Measurements from ENCODE around the gene GIMAP1. TPM values are rescaled to one million over a fixed set of nuclear protein-coding genes. Genes with fewer than 3 reads are reported as not detected.
A peak's percentile ranks its signal among the peaks of the same experiment; 100 is the strongest.

GIMAP1 gene
- total RNA-seq, 2 donors from 2014 or later = 5.6 to 8.0 TPM

DNA sequence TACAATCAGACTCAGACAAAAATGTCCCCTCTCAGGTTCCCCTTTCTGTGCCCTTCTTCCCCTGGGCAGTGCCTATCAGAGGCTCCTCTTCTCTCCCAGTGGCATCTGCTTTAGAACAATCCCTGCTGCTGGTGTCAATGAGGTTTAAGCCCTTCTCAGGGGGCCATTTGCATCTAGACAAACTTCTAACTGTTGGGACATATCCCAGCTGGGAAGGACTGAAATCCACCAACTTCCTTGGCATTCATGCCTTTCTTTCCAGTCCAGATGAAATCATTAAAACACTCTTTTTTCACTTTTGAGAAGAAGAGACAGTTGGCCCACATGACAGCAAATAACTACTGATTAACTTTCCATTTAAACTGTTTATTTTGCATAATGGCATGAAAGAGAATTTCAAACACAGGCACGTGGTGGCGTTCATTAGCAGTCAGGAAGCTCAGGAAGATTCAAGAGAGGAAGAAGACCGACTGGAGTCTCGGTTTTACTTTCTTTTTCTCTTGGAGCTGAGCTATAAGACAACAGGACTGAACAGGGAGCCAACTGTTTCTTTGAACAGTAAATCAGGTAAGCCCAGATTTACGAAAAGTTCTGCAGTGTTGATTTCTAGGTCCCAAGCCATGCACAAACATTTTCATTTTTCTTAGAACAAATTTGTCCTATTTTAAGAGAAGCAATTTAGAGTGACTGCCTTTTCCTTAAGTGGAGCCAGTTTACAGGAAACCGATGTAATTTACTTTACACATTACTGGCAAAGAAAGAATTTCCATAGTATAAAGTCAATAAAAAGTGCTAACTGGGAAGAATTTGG is 31.0 kb upstream of the GIMAP1 start, which contains the start of gene GIMAP2:
Gene GIMAP2 (plus strand): TSS at position 488 of the 811 bp plus-strand sequence. CDS start 1,354 bp downstream, outside the sequence.
- Histone ChIP-seq H3K4me3 (peak within 1 kb of the TSS; percentile 44 to 49), H3K36me3 (no peaks in the 10 kb centered on the region), H3K27me3 (no peaks in the 10 kb centered on the region), H3K27ac (peak within 1 kb of the TSS; percentile 68 to 75), H3K4me1 (peaks cover 0 to 10% of the 10 kb centered on the region in 2 donors), H3K9me3 (no peaks in the 10 kb centered on the region)
- no peak for DNase-seq (ENCODE audit: low spot score)
- no peak for TF ChIP-seq CTCF (IDR thresholded peaks at IDR 0.05)

- no peak for TF ChIP-seq CTCF (IDR thresholded peaks at IDR 0.05)
- Histone ChIP-seq H3K4me3 (peak overlapping the region; percentile 44 to 49), H3K27me3 (no peaks in the 10 kb centered on the region), H3K4me1 (peaks cover 0 to 10% of the 10 kb centered on the region in 2 donors), H3K36me3 (no peaks in the 10 kb centered on the region), H3K27ac (peak overlapping the region; percentile 68 to 75), H3K9me3 (no peaks in the 10 kb centered on the region)
- DNase-seq (ENCODE audit: low spot score) = no peak
Observed at GRCh38 chr7:150686030-150686631, 30.3 kb upstream of the GIMAP1 start.

DNA sequence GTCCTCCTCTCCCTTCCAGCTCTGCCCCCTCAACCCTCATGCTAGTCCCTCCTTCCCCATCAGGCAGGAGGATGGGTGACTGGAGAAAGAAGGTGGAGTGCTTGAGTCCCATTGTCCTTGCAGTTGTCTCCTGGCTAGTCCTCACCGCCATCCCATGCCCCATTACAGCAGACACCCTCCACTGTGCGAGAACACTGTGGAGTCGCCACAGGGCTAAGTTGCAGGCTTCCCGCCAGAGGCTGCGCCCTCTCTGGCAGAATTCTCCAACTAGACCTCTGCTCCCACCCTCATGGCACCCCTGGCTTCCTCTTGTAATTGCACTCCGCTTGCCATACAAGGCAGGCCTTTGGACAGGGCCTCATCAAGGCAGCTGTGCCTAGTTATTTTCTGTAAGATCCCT is 27.8 kb upstream of the GIMAP1 start:
- Histone ChIP-seq H3K4me1 (peaks cover 0 to 10% of the 10 kb centered on the region in 2 donors), H3K4me3 (no peak overlapping the region), H3K36me3 (no peaks in the 10 kb centered on the region), H3K9me3 (no peaks in the 10 kb centered on the region), H3K27ac (no peak overlapping the region), H3K27me3 (no peaks in the 10 kb centered on the region)
- no peak for TF ChIP-seq CTCF (IDR thresholded peaks at IDR 0.05)
- DNase-seq (ENCODE audit: low spot score) = no peak

DNA sequence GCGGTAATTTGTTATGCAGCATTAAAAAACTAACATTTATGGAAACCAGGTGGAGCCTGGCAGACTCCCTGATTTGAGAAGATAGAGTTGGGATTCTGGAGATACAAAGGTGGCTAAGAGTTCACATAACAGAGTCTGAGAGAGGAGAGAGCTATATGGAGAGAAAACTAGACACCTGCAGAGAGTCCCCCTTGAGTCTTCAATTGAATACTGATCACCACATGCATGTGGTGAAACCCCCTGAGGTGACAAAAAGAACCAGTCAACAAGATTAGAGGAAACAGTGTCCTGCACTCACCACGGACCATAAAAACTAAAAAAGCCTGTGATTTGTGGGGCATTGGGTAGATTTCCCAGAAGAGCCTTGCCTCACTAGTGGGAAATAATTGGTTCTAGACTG is 20.8 kb upstream of the GIMAP1 start:
- H3K4me1 ChIP-seq = no peaks in the 10 kb centered on the region
- H3K27me3 ChIP-seq = no peaks in the 10 kb centered on the region
- H3K9me3 ChIP-seq = peaks cover 0 to 25% of the 10 kb centered on the region in 2 donors
- H3K36me3 ChIP-seq = no peaks in the 10 kb centered on the region
- no peak for DNase-seq (ENCODE audit: low spot score)
- H3K27ac ChIP-seq = no peak overlapping the region
- TF ChIP-seq CTCF (IDR thresholded peaks at IDR 0.05) = no peak
- no peak overlapping the region for H3K4me3 ChIP-seq

DNA sequence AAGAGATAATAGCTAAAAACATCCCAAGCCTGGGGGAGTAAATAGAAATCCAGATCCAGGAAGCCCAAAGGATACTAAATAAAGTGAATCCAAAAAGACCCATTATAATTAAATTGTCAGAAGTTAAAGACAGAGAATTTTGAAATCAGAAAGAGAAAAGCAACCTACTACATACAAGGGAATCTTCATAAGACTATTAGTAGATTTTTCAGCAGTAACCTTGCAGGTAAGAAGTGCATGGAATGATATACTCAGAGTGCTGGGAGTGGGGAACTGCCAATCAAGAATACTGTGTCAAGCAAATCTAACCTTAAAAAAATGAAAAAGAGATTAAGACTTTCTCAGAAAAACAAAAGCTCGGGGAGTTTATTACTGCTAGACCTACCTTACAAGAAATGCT is 13.2 kb upstream of the GIMAP1 start:
- no peaks in the 10 kb centered on the region for H3K27me3 ChIP-seq
- no peak for DNase-seq (ENCODE audit: low spot score)
- H3K4me1 ChIP-seq = no peaks in the 10 kb centered on the region
- H3K36me3 ChIP-seq = no peaks in the 10 kb centered on the region
- no peak overlapping the region for H3K27ac ChIP-seq
- H3K4me3 ChIP-seq = no peak overlapping the region
- H3K9me3 ChIP-seq = peaks cover 13 to 52% of the 10 kb centered on the region in 2 donors
- TF ChIP-seq CTCF (IDR thresholded peaks at IDR 0.05) = no peak

All from right atrium auricular region (tissue), 2 donors.